ENCODE results near the gene PLAU.
"Not testable (repeated sequence)": the region's sequence is repeated elsewhere in the genome, so short reads cannot be mapped to it uniquely, and the experiment has no call there.

Gene PLAU

GRCh38 chr10:73898730-73899410 is 12.1 kb upstream of the PLAU start:
- DNase-seq = no peak

- no peak for DNase-seq
Measured at GRCh38 chr10:73899423-73899822, 11.5 kb upstream of the PLAU start.

GRCh38 chr10:73900064-73900463 is 10.9 kb upstream of the PLAU start:
- no peak for DNase-seq

- DNase-seq = no peak
Measured at GRCh38 chr10:73901261-73901660, 9.7 kb upstream of the PLAU start.

GRCh38 chr10:73902351-73902750 is 8.6 kb upstream of the PLAU start:
- no peak for DNase-seq

DNA sequence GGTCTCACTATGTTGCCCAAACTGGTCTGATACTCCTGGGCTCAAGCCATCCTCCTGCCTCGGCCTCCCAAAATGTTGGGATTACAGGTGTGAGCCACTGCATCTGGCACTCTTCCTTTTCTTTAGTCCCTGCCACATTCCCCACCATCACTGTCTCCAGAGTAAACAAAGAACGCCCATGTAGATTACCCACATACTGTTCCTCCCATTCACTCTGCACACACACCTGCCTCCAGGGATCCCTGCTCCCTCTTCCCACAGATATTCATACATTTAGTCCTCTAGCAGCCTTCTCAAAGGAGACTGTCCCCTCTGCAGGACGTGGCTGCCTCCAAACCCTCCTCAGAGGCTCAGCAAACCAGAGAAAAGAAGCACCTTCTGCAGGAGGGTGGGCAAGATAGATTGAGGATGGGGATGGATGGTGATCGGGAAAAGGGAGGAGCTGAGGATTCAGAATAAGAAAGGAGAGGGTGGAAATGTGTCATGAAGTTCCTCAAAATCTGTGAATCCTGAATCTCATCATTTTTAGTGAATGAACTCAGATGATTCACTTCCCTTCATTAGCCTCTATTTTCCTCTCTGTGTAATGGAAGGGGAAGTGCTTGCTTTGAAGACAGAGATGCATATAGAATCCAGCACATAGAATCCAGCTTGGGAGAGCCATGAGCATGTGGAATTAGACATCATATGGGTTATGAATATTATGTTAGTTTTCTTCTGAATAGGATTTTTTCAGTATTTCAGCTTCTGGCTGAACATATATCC is 5.5 kb upstream of the PLAU start:
- DNase-seq = no peak

GRCh38 chr10:73906524-73907447 is 4.1 kb upstream of the PLAU start:
- DNase-seq = no peak

- DNase-seq = no peak
Measured at GRCh38 chr10:73907841-73908517, 3.0 kb upstream of the PLAU start.

DNA sequence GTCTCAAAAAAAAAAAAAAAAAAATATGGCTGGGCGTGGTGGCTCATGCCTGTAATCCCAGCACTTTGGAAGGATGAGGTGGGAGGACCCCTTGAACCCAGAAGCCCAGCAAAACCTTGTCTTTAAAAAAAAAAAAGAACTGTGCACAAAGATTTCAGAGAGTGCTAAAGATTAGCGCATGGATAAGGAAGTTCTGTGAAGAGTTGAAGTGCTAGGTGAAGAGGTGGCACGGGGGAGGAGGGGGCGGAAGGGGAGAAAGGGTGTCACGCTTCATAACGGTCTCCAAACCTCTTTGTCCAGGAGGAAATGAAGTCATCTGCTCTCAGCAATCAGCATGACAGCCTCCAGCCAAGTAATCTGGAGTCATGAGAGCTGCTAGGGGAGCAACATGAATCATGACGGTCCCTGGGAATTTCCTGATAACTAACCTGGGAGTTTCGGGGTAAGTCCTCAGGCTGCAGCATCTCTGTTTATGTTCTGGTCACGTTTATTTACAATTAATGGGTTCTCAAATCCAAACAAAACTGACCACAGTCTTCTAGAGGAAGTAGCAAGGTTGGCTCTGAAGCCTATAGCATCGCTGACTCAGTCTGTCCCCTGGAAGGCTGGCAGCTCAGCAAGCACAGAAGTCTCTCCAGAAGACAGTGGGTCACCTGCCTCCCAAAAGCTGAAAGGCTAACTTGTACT is 1.9 kb upstream of the PLAU start:
- peak; percentile 32 for DNase-seq

DNA sequence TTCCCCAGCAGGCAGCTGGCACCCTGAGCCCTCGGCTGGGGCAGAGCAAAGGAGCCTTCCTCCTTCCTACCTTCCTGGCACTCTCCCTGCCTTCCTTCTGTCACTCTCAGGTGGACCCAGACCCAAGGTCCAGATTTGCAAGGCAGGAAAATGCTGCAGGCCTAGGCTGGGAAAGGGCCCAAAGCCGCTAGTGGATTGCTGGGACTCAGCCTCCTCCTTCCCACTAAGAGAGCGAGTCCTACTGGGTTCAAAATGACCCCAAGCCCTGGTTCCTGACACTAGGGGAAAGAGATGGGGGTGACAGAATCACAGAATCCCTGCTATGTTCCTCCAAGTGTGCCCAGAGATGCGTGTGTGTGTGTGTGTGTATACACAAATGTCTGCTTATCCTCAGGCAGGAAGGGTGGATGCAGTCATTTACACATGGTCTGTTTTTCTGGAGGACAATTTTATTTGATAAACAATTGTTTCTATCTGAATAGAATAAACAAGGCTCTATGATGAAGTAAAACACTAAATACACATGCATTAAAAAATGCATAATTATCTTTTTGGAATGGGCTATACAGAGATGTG is 1.3 kb upstream of the PLAU start:
- DNase-seq = no peak

DNA sequence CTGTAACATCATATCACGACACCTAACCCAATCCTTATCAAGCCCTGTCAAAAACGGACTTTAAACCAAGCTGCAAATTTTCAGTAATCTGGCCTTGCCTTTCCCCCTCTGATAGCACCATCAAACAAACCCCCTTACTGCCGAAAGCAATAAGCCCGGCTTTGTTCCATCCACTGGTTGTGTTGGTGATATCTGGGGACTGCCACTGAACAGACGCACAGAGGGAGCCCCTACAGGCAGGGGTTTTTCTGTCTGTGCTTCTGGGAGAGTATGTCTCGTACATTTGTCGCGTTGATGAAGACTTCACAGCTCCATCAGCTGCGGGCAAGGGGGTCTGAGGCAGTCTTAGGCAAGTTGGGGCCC is 550 bp upstream of the PLAU start:
- no peak for DNase-seq

DNA sequence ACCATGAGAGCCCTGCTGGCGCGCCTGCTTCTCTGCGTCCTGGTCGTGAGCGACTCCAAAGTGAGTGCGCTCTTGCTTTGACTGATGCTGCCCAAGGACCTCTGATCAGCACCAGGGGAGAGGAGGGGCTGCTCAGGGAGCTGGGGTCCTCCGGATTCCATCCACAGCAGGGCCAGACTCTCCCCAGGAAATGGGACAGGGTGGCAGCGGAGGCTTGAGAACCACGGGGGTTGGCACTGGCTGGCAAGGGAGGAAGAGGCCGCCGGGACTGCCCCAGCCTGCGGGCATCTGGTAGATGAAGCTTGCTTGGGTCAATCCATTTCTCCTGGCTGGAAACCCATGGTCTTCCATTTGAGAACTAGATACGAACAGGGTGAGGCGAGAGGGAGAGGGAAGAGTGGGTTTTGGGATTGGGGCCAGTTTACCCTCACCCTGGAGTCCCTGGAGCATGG is 647 bp downstream of the PLAU start:
- DNase-seq = no peak

DNA sequence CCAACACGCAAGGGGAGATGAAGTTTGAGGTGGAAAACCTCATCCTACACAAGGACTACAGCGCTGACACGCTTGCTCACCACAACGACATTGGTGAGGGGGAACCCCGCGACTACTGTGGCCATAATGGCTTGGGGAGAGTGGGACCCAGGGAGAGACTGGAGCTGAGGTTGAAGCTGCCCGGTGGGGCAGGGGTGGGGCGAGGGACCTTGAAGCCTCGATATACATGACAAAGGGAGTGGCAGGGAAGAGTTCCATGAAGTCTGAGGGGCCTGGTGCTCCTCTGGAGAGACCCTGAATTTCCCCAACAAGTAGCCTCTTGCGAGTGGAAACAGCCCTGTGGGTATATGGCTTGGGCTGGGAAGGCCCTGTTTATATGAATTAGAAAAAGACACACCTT is 3.1 kb downstream of the PLAU start:
- no peak for DNase-seq

DNA sequence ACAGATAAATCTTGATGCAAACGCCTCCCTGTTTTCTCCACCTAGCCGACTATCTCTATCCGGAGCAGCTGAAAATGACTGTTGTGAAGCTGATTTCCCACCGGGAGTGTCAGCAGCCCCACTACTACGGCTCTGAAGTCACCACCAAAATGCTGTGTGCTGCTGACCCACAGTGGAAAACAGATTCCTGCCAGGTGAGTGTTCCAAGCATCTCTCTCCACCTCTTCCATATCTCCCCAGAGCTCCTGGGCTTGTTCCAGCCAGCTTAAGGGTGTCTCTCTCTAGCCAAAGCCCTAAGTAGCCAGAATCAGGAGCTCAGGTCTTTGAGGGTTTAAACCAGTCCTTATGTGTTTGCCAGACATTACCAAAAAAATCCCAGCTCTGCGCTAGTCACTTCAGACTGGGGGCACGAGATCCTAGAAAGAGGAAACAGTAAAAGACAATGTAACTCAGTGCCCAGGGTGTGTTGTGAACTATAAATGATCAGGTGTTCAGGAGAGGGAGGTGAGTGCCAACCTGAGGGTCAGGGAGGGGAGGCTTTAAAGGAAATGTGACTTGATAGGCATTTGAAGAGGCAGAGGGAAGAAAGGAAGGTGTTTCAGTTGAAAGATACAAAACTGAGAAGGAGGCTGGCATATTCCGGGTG is 4.4 kb downstream of the PLAU start:
- DNase-seq = no peak

GRCh38 chr10:73916761-73917470 is 6.0 kb downstream of the PLAU start:
- no peak for DNase-seq

DNA sequence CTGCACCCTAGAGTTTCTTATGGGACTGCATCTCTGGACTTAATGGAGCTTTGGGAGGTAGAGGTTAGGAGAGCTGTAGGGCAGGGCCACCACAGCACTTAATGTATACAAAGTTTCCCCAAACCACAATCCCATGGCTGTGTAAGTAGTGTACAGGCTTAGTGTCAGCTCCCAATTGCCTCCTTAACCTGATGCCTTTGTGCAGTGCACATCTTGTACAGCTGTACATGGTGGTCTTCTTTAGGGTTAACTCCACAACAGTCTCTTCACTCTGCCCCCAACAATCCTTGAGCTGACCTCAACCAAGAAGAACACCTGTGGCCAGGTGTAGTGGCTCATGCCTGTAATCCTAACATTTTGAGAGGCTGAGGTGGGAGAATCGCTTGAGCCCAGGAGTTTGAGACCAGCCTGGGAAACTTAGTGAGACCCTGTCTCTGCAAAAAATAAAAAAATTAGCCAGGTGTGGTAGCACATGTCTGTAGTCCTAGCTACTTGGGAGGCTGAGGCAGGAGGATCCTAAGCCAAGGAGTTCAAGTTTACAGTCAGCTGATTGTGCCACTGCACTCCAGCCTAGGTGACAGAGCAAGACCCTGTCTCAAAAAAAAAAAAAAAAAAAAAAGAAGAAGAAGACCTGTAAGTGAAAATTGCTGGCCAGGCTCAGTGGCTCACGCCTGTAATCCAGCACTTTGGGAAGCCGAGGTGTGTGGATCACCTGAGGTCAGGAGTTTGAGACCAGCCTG is 6.8 kb downstream of the PLAU start:
- no peak for DNase-seq

DNA sequence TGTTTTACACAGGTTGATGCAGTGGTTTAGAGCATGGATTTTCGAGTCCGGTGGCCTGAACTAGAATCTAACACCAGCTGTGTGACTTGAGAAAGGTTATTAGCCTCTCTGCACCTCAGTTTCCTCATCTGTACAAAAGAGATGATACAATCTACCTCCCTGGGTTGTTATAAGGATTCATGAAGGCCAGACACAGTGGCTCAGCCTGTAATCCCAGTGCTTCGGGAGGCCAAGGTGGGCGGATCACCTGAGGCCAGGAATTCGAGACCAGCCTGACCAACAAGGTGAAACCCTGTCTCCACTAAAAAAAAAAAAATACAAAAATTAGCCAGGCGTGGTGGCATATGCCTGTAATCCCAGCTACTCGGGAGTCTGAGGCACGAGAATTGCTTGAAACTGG is 8.5 kb downstream of the PLAU start:
- DNase-seq = not testable (repeated sequence)

- DNase-seq = no peak
Measured at GRCh38 chr10:73920089-73920488, 9.2 kb downstream of the PLAU start.

DNA sequence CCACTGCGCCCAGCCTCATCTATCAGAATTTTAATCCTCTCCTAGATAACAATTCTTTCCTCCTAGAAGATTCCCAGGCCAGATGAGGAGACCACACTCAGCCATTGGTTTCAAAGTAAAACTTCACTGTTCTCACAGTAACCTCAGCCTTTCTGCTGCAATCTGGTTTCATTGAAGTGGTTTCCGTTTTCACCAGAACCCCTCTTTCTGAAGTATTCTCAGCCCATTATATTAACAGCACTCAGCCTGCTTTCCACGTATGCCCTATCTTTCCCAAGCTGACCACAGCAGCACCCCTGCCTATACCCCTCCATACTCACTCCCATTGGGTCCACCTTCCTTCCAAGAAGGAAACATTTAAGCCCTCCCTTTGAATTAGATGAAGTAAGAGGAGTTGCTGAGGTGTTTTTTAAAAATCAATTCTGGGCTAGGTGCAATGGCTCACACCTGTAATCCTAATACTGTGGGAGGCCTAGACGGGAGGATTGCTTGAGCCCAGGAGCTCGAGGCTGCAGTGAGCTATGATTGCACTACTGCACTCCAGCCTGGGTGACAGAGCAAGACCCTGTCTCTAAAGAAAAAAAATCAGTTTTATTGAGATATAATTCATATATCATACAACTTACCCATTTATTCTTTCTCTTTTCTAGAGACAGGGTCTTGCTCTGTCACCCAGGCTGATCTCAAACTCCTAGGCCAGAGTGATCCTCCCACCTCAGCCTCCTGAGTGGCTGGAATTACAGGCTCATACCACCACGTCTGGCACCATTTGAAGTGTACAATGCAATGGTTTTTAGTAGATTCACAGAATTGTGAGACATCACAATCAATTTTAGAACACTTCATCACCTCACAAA is 11.3 kb downstream of the PLAU start:
- peak; percentile 4 for DNase-seq
